ENCODE data around the gene MYH14. TPM values are rescaled to one million over a fixed set of nuclear protein-coding genes. Genes with fewer than 3 reads are reported as not detected.

The MYH14 gene
- polyA plus RNA-seq, 1 donor (not counting 4 experiments of a cell fraction or from before 2014, with no cell fraction given), result 0.20 TPM

GRCh38 chr19:50202386-50202785 lies 1.0 kb upstream of the MYH14 start:
- Histone ChIP-seq H3K27ac (ENCODE audit: control insufficient read depth, insufficient read depth, low read length) (no peak overlapping the region), H3K9me1 (ENCODE audit: control insufficient read depth, extremely low read depth, insufficient read depth, low read length) (no peaks in the 10 kb centered on the region), H3K27me3 (ENCODE audit: control insufficient read depth, extremely low read depth, insufficient read depth, low read length) (peaks cover 29% of the 10 kb centered on the region), H3K4me2 (ENCODE audit: control insufficient read depth, extremely low read depth, insufficient read depth, low read depth, low read length) (no peak overlapping the region), H3K79me2 (ENCODE audit: control insufficient read depth, insufficient read depth, low read length) (no peaks in the 10 kb centered on the region), H3K4me1 (ENCODE audit: control insufficient read depth, extremely low read depth, insufficient read depth, low read length) (no peaks in the 10 kb centered on the region), H3K9ac (ENCODE audit: control insufficient read depth, extremely low read depth, insufficient read depth, low read length) (no peak overlapping the region), H3K9me3 (ENCODE audit: control insufficient read depth, low read depth, low read length) (no peaks in the 10 kb centered on the region), H3K36me3 (ENCODE audit: control insufficient read depth in 2 of 2, extremely low read depth in 1 of 2, insufficient read depth in 2 of 2, low read length in 2 of 2) (no peaks in the 10 kb centered on the region), H2AFZ (ENCODE audit: control insufficient read depth, low read length) (no peak overlapping the region), H4K20me1 (ENCODE audit: control insufficient read depth, extremely low read depth, insufficient read depth, low read length) (no peaks in the 10 kb centered on the region), H3K4me3 (ENCODE audit: control insufficient read depth in 2 of 3, extremely low read depth in 1 of 3, insufficient read depth in 2 of 3, low read depth in 1 of 3, low read length in 3 of 3) (no peak overlapping the region)
- DNase-seq (ENCODE audit: low read depth, low spot score), result no peak
- dilution Hi-C loops (cut with MboI; ENCODE audit: extremely low pct_ligation_motif_present, low sequenced_read_pairs), result no loop called here
- no peak for FAIRE-seq
- TF ChIP-seq CTCF (optimal IDR thresholded peaks at IDR 0.05 in 1 of 3, IDR thresholded peaks at IDR 0.05 in 1 of 3, conservative IDR thresholded peaks at IDR 0.05 in 1 of 3; ENCODE audit: extremely low read depth in 1 of 3, insufficient read depth in 2 of 3, low read length in 3 of 3), result no peak
- no peak for TF ChIP-seq EZH2 (IDR thresholded peaks at IDR 0.05; ENCODE audit: low read length)

- no peak overlapping the region for H2AFZ ChIP-seq (ENCODE audit: control insufficient read depth, low read length)
- no peak overlapping the region for H3K9ac ChIP-seq (ENCODE audit: control insufficient read depth, extremely low read depth, insufficient read depth, low read length)
- DNase-seq (ENCODE audit: low read depth, low spot score) (no peak), FAIRE-seq (no peak)
- H3K9me1 ChIP-seq (ENCODE audit: control insufficient read depth, extremely low read depth, insufficient read depth, low read length), result no peaks in the 10 kb centered on the region
- dilution Hi-C loops (cut with MboI; ENCODE audit: extremely low pct_ligation_motif_present, low sequenced_read_pairs), result no loop called here
- no peak overlapping the region for H3K4me3 ChIP-seq (ENCODE audit: control insufficient read depth in 2 of 3, extremely low read depth in 1 of 3, insufficient read depth in 2 of 3, low read depth in 1 of 3, low read length in 3 of 3)
- no peak overlapping the region for H3K27ac ChIP-seq (ENCODE audit: control insufficient read depth, insufficient read depth, low read length)
- no peaks in the 10 kb centered on the region for H3K36me3 ChIP-seq (ENCODE audit: control insufficient read depth in 2 of 2, extremely low read depth in 1 of 2, insufficient read depth in 2 of 2, low read length in 2 of 2)
- H3K4me1 ChIP-seq (ENCODE audit: control insufficient read depth, extremely low read depth, insufficient read depth, low read length), result no peaks in the 10 kb centered on the region
- TF ChIP-seq EZH2 (IDR thresholded peaks at IDR 0.05; ENCODE audit: low read length), result no peak
- no peak for TF ChIP-seq CTCF (optimal IDR thresholded peaks at IDR 0.05 in 1 of 3, IDR thresholded peaks at IDR 0.05 in 1 of 3, conservative IDR thresholded peaks at IDR 0.05 in 1 of 3; ENCODE audit: extremely low read depth in 1 of 3, insufficient read depth in 2 of 3, low read length in 3 of 3)
- peaks cover 29% of the 10 kb centered on the region for H3K27me3 ChIP-seq (ENCODE audit: control insufficient read depth, extremely low read depth, insufficient read depth, low read length)
- H3K4me2 ChIP-seq (ENCODE audit: control insufficient read depth, extremely low read depth, insufficient read depth, low read depth, low read length), result no peak overlapping the region
- no peaks in the 10 kb centered on the region for H3K9me3 ChIP-seq (ENCODE audit: control insufficient read depth, low read depth, low read length)
- H4K20me1 ChIP-seq (ENCODE audit: control insufficient read depth, extremely low read depth, insufficient read depth, low read length), result no peaks in the 10 kb centered on the region
- H3K79me2 ChIP-seq (ENCODE audit: control insufficient read depth, insufficient read depth, low read length), result no peaks in the 10 kb centered on the region
Observed at GRCh38 chr19:50202962-50203280, 501 bp upstream of the MYH14 start.
